HG02678 (cell line): ENCODE data around the gene APBB3.
A peak's percentile ranks its signal among the peaks of the same experiment; 100 is the strongest.
"Not testable (repeated sequence)": the region's sequence is repeated elsewhere in the genome, so short reads cannot be mapped to it uniquely, and the experiment has no call there.

Experiments
- ATAC-seq: cut with Tn5 transposase; IDR thresholded peaks from one replicate; pipeline ENCODE4 v1.9.1; 2021; ENCODE audit warnings: mild to moderate bottlenecking, moderate library complexity; ENCODE audit not compliant: unreplicated experiment

APBB3 gene, protein sequence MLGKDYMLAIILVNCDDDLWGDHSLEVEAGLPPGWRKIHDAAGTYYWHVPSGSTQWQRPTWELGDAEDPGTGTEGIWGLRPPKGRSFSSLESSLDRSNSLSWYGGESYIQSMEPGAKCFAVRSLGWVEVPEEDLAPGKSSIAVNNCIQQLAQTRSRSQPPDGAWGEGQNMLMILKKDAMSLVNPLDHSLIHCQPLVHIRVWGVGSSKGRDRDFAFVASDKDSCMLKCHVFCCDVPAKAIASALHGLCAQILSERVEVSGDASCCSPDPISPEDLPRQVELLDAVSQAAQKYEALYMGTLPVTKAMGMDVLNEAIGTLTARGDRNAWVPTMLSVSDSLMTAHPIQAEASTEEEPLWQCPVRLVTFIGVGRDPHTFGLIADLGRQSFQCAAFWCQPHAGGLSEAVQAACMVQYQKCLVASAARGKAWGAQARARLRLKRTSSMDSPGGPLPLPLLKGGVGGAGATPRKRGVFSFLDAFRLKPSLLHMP

DNA sequence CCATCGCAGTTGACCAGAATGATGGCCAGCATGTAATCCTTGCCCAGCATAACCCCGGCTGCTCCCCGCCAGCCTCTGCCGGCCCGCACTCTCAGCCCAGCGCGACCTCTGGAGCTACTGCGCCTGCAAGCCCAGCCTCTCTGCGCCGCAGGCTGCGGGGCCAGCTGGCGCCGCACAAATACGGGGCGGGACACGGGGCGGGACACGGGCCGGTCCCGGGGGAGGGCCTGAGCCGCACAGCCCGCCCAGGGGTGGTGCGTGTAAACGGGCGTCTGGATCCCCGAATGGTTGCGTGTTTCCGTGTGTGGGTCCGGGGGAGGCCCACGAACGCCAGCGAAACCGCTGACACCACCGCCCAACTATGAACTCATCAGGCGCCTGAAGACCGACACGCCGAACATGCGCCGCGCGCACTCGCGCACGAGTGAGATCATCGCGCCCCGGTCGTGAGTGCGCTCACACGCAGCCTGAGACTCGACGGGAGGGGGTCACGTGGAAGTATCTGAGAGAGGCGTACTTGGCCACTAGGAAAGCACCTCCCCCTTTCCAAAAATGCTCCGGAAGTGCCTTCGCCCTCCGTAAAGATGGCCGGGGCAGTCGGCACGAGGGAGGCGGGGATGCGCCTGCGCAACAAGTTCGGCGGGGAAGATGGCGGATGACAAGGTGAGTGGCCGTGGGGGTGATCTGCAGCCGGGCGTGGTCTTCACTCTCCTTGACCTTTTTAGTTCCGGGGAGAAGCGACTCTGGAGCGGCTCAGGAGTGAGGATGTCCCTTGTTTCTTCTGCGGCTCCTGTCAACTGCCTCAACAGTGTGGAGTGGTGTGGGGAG, at the start of gene APBB3, which contains the start of gene SLC35A4:
Gene APBB3 (minus strand): TSS at position 403 of the 828 bp plus-strand sequence. CDS start 353 bp downstream, at position 50.
Gene SLC35A4 (plus strand): TSS at position 633 of the 828 bp plus-strand sequence. CDS start 2,342 bp downstream, outside the sequence.
- peak; percentile 89 for ATAC-seq

DNA sequence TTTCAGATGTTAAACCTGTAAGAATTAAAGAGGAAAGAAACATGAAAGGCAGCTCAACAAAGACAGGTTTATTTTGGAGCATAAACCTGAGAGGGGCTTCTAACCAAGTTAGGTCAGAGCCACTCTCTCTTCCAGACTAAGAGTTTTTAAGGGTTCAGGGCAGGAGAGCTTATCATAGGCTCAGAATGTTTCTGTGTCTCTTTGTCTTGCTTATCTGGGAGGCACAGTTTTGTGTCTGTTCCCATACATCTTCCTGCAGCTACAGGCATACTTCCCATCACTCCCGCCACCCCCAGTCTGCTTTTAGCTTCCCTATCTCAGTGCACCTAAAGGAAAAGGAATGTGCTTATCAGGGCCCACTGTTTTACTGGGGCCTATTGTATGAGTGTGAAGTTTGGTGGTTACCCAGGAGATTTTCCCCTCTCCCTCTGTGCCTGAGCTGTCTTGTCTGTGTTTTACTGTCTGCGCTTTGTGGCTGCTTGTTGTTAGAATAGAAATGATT, 46.7 kb upstream of the APBB3 start:
- ATAC-seq: no peak

DNA sequence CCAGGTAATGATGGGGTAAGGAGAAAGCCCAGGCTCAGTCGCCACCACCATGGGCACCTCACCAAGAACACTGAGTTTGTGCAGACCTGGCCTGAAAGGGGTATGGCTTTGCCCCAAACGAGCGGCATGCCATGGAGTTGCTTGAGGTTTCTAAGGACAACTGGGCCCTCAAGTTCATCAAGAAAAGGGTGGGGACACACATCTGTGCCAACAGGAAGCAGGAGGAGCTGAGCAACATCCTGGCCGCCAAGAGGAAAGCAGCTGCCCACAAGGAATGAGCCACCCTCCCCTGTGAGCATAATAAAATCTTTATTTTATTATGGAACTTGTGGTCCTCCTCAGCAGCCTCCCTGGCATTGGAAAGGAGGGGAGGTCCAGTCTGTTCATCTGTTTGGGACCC, 44.7 kb upstream of the APBB3 start:
- ATAC-seq: no peak

DNA sequence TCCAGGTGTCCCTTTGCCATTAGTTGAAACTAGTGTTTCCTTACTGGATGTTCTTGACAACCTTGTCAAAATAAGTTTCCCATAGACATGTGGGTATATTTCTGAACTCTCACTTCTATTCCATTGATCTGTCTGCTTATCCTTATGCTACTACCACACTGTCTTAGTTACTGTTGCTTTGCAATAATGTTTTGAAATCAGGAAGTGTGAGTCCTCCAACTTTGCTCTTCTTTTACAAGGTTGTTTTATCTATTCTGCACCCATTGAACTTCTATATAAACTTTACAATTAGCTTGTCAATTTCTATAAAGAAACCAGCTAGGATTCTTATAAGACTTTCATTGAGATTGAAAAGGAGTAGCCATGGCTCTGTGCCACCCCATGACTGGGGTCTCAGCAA, 44.3 kb upstream of the APBB3 start:
- ATAC-seq: no peak

DNA sequence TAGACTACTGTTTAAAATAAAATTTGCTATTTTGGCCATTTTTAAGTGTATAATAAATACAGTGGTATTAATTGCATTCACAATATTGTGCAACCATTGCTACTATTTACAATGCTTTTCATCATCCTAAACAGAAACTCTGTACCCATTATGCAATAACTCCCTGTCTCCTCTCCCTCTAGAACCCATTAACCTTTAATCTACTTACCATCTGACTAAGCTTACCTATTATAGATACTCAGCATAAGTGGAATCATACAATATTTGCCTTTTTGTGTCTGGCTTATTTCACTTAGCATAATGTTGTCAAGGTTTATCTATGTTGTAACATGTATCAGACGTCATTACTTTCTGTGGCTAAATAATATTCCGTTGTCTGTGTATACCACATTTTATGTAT, 42.6 kb upstream of the APBB3 start:
- ATAC-seq: no peak

DNA sequence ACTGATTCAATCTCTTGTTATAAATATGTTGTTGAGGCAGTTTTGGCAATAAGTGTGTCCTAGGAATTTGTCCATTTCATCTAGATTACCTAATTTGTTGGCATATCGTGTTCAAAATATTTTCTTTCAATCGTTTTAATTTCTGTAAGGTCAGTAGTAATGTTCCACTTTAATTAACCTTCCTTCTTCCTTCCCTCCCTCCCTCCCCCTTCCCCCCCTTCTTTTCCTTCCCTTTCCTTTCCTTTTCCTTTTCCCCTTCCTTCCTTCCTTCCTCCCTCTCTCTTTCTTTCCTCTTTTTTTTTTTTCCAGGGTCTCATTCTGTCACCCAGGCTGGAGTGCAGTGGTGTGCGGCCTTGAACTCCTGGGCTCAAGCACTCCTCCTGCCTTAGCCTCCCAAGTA, 41.5 kb upstream of the APBB3 start:
- ATAC-seq: no peak

DNA sequence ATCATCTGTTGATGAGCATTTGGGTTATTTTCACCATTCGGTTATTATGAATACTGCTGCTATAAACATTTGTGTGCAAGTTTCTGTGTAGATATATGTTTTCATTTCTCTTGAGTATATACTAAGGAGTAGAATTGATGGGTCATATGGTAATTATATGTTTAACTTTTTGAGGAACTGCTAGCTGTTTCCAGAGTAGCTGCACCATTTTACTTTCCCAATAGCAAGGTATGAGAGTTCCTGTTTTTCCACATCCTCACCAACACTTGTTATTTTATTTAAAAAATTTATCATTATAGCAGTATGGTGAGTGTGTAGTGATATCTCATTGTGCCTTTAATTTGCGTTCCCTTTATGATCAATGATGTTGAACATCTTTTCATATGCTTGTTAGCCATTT, 39.3 kb upstream of the APBB3 start:
- no peak for ATAC-seq

DNA sequence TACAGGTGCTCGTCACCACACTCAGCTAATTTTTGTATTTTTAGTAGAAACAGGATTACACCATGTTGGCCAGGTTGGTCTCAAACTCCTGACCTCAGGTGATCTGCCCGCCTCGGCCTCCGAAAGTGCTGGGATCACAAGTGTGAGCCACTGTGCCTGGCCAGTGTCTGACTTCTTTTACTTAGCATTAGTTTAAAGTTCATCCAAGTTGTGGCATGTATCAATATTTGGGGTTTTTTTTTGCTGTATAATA, 39.0 kb upstream of the APBB3 start:
- ATAC-seq: not testable (repeated sequence)

DNA sequence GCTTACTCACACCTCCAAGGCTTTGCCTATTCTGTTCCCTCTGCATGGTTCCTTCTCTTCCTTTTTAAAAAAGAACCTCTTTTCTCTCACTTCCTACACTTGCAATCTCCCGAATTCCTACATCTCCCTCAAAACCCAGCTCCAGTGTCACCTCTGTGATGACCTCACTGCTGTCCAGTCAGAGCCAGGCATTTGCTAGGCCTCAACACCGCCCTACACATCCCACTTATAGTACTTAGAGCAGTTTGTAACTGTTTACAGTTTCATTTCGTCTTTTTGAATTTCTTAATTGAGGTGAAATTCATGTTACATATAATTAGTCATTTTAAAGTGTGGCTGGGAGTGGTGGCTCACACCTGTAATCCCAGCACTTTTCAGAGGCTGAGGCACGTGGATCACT, 37.7 kb upstream of the APBB3 start:
- ATAC-seq: no peak

DNA sequence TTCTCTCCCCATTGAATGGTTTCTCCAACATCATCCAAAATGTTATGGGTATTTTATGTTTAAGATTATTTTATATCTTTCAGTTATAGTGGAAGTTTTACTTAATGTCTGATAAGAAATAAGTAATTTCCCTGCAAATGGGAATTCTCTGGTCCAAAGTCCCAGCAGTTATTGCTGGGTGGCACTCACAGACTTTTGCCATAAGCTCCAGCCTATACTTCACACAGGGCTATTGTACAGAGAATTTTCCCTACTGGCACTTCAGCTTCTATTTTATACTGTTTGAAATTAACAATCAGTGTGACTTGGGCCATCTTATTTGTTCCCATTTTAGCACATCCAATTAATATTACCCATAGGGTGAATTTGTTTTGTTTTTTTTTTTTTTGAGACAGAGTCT, 35.7 kb upstream of the APBB3 start:
- ATAC-seq: no peak

DNA sequence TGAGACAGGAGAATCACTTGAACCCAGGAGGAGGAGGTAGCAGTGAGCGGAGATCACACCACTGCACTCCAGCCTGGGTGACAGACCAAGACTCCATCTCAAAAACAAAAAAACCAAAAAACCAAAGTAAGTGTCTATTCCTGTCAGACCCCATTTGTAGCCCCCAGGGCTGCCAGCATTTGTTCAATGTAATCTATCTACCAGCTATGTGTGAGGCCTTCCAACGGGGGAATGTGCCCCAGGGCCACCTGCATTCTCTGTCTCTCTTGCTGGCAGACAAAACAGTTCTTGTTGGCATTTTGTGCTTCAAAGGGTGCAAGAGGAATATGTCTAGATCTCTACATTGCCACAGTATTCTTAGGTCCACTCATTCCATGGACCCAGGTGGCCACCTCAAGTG, 34.4 kb upstream of the APBB3 start:
- ATAC-seq: no peak

DNA sequence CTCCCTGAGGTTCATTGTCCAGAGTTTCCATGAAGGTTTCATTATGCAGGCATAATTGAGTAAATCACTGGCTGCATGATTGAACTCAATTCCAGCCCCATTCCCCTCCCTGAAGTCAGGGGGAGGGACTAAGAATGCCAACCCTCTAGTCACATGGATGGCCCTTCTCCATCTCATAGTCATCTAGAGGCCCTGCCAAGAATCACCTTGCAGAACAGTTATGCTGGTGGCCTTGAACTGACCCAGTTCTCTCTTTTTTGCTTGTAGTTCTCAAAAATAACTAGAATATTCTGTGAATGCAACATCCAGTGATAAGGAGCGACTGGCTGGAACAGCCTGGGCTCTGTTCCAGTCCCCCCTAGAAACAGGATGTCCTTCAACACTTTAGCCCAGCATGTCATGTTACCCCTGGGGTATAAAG, 31.9 kb upstream of the APBB3 start:
- no peak for ATAC-seq

DNA sequence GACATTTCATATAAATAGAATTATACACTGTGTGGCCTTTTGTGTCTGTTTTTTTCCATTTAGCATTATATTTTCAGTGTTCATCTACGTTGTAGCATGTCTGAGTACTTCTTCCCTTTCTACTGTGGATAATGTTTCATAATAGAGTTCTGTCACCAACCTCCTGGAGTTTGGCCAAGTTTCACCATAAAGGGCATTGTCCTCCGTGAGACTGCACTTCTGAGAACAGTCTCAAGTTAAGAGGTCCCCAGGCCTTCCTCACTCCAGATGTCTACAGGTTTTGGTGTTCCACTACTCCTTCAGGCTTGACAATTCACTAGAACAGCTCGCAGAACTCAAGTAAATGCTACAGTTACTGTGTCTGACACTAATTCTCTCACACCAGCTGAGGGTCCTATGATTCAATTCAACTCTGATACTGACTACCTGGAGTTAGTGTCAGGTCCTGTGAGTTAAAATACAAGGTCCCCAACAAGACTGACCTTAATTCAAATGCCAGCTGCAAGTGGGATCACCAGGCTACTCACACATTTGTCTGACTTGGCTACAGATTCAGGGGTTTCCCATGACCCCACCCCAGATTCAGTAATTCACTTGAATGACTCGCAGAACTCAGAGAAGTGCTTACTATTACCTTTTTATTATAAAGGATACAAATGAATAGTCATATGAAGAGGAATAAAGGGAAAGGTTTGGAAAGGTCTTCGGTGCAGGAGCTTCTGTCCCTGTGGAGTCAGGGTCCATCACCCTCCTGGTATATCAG, 31.3 kb upstream of the APBB3 start:
- no peak for ATAC-seq

DNA sequence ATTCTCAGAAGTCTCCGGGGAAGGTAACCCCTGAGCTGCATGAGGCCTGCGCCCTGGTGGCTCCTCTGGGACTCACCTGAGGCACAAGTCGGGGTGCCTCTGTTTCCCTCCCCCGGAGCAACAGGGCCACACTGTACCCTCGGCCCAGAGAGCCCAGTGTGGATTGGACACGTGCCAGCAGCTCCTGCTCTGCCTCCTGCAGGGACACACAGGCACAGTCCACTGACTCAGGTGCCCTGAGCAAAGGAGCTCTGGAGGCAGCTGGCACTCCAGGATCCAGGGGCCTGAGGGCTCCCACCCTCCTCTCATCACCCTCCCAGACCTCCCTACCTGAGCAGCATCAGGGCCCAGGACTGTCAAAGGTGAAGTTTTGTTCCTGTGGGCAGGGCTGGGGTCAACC, 29.8 kb upstream of the APBB3 start:
- ATAC-seq: no peak

DNA sequence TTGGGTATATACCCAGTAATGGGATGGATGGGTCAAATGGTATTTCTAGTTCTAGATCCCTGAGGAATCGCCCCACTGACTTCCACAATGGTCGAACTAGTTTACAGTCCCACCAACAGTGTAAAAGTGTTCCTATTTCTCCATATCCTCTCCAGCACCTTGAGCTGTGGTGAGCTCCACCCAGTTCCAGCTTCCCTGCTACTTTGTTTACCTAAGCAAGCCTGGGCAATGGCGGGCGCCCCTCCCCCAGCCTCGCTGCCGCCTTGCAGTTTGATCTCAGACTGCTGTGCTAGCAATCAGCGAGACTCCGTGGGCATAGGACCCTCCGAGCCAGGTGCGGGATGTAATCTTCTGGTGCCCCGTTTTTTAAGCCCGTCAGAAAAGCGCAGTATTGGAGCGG, 28.7 kb upstream of the APBB3 start:
- ATAC-seq: not testable (repeated sequence)

DNA sequence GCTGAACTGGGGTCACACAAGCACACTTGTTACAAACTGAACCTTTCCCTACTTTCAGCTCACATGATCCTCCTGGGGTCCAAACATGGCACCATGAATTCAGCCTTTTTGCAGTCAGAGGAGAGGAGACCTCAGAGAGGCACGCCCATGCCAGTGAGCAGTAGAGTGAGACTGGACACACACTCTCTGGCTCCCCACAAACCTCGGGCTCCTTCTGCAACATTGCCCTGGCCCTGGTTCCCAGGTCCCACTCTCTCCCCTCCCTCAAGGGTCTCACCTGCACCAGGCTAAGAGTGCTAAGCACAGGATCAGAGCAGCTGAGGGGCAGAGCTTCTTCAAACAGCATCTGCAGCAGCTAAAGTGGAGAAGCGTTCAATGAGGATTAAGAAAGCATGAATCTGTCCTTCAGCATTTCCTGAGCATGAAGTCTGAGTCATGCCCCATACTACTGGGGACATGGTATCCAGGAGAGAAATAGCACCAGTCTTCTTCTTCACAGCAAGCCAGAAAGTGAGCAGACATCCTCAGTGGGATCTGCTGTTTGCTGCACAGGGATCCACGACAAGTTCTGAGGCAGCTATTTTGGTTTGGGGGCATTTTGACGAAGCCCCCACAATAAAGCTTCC, 27.5 kb upstream of the APBB3 start:
- no peak for ATAC-seq

DNA sequence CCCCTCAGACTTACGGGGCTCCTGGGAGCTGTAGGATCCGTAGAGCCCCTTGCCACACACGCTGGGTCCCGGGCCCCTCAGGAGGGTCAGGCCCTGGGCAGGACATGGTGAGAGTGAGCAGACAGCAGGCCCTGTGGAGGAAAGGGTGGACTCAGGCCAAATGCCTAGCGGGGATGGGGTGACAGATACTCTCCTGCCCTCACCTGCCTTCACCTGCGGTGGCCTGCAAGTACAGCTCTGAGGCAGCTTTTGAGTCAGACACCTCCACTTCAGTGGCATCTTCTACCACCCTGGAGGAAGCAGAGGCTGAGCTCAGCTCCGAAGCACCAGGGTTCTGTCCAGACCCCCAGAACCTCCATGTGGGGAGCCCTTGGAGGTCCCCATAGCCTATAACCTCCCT, 26.5 kb upstream of the APBB3 start:
- no peak for ATAC-seq

DNA sequence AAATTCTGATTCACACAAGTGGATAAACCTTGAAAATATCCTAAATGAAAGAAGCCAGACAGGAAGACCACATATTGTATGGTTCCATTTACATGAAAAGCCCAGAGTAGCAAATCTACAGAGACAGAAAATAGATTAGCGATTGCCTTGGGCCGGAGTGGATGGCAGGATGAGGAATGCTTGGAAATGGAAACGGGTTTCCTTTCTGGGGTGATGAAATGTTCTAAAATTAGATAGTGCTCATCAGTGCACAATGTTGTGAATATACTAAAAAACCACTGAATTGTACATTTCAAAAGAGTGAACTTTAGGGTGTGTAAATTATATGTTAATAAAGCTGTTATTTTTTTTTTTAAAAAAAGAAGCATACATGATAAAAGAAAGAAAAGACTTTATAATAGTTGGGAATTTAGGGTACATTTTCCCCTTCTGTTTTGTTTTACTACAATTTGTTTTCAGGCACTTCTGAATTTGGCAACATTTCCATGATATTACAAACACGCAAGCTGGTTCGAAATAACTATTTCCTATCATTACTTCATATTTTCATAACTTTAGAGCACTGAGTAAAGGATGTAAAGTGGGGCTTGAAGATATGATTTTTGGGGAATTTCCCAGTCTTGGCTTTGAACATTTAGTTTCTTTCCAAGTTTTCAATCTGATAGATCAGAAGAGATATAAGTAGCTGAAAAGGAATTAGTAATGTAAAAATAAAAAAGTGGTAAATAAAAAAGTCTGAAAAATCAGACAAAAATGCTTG, 24.1 kb upstream of the APBB3 start:
- ATAC-seq: no peak

DNA sequence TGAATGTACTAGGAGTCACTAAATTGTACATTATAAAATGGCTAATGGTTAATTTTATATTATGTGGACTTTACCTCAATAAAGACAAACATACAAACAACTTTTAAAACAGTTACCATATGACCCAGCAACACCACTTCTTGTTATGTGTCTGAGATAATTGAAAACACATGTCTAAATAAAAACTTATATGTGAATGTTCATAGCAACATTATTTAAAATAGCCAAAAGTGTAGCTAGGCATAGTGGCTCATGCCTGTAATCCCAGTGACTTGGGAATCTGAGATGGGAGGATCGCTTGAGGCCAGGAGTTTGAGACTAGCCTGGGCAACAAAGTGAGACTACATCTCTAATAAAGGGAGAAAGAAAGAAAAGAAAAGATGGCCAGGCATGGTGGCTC, 23.1 kb upstream of the APBB3 start:
- ATAC-seq: no peak

DNA sequence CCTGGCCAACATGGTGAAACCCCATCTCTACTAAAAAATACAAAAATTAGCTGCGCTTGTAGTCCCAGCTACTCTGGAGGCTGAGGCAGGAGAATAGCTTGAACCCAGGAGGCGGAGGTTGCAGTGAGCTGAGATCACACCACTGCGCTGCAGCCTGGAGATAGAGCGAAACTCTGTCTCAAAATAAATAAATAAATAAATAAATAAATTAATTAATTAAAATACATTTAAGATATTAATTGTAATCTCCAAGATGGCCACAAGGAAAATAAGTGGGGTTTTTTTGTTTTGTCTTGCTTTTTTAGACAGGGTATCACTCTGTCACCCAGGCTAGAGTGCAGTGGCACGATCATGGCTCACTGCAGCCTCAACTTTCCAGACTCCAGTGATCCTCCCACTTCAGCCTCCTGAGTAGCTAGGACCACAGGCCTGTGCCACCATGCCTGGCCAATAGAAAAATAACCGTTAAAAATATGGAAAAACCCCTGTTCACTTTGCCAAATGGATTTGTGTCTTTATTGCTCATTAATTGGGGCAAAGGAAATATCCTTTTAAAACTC, 14.9 kb upstream of the APBB3 start:
- ATAC-seq: not testable (repeated sequence)
